ENCODE measurements around the gene ANKRD60.

ANKRD60 gene

GRCh38 chr20:58179432-58180099, 48.9 kb downstream of the ANKRD60 start:
- Histone ChIP-seq H3K4ac (ENCODE audit: low read depth in 1 of 2, low read length in 2 of 2) (no peak overlapping the region), H2BK120ac (ENCODE audit: low read depth, low read length) (no peak overlapping the region), H2BK5ac (ENCODE audit: low read depth, low read length, poor library complexity, severe bottlenecking) (no peak overlapping the region), H3K9ac (ENCODE audit: low read length) (peak overlapping the region; percentile 60), H3K36me3 (ENCODE audit: control insufficient read depth in 1 of 2, insufficient read depth in 2 of 2, low read depth in 1 of 2, low read length in 2 of 2) (no peaks in the 10 kb centered on the region), H2AFZ (ENCODE audit: low read depth, low read length) (peak overlapping the region; percentile 89), H3K18ac (ENCODE audit: low read depth in 1 of 2, low read length in 2 of 2) (no peak overlapping the region), H3K4me3 (ENCODE audit: insufficient read depth in 1 of 2, low read depth in 1 of 2, low read length in 2 of 2) (peak overlapping the region; percentile 29 to 67), H2BK12ac (ENCODE audit: low read length in 2 of 2) (no peak overlapping the region), H3K9me3 (ENCODE audit: control insufficient read depth, low read length) (peaks cover 12% of the 10 kb centered on the region), H4K91ac (ENCODE audit: low read length) (no peak overlapping the region), H3K4me2 (ENCODE audit: low read length, poor library complexity, severe bottlenecking) (peak overlapping the region; percentile 88), H3K4me1 (ENCODE audit: control insufficient read depth, insufficient read depth, low read depth, low read length) (peaks cover 5% of the 10 kb centered on the region), H2AK5ac (ENCODE audit: low read length, severe bottlenecking) (no peak overlapping the region), H3K79me1 (replicated peaks; ENCODE audit: low read length, poor library complexity, severe bottlenecking) (no peaks in the 10 kb centered on the region), H3K27ac (ENCODE audit: low read length, poor library complexity, severe bottlenecking) (no peak overlapping the region), H3K27me3 (ENCODE audit: control insufficient read depth in 1 of 2, insufficient read depth in 1 of 2, low read length in 2 of 2) (peaks cover 40 to 56% of the 10 kb centered on the region in 2 experiments), H2BK15ac (ENCODE audit: low read depth, poor library complexity, severe bottlenecking) (no peak overlapping the region), H3K14ac (ENCODE audit: low read length in 2 of 2) (peak overlapping the region in 1 of 2 experiments; percentile 83), H4K8ac (ENCODE audit: low read length) (no peak overlapping the region), H3K23ac (ENCODE audit: low read length in 2 of 2) (no peak overlapping the region)
- WGBS = 2% methylated on average over 32 of the region's 46 CpGs
- peak; percentile 20 for DNase-seq

- peaks cover 40 to 54% of the 10 kb centered on the region in 2 experiments for H3K27me3 ChIP-seq (ENCODE audit: control insufficient read depth in 1 of 2, insufficient read depth in 1 of 2, low read length in 2 of 2)
- no peak overlapping the region for H3K23ac ChIP-seq (ENCODE audit: low read length in 2 of 2)
- H2BK12ac ChIP-seq (ENCODE audit: low read length in 2 of 2) = no peak overlapping the region
- no peaks in the 10 kb centered on the region for H3K79me1 ChIP-seq (replicated peaks; ENCODE audit: low read length, poor library complexity, severe bottlenecking)
- H4K91ac ChIP-seq (ENCODE audit: low read length) = no peak overlapping the region
- H2BK120ac ChIP-seq (ENCODE audit: low read depth, low read length) = no peak overlapping the region
- no peak overlapping the region for H3K4ac ChIP-seq (ENCODE audit: low read depth in 1 of 2, low read length in 2 of 2)
- H3K18ac ChIP-seq (ENCODE audit: low read depth in 1 of 2, low read length in 2 of 2) = no peak overlapping the region
- WGBS = 60% methylated on average over 9 of the region's 9 CpGs
- peak overlapping the region; percentile 60 for H3K9ac ChIP-seq (ENCODE audit: low read length)
- H3K36me3 ChIP-seq (ENCODE audit: control insufficient read depth in 1 of 2, insufficient read depth in 2 of 2, low read depth in 1 of 2, low read length in 2 of 2) = no peaks in the 10 kb centered on the region
- DNase-seq = no peak
- no peak overlapping the region for H2BK5ac ChIP-seq (ENCODE audit: low read depth, low read length, poor library complexity, severe bottlenecking)
- H3K9me3 ChIP-seq (ENCODE audit: control insufficient read depth, low read length) = peaks cover 7% of the 10 kb centered on the region
- no peak overlapping the region for H2AFZ ChIP-seq (ENCODE audit: low read depth, low read length)
- H3K4me1 ChIP-seq (ENCODE audit: control insufficient read depth, insufficient read depth, low read depth, low read length) = peaks cover 5% of the 10 kb centered on the region
- no peak overlapping the region for H4K8ac ChIP-seq (ENCODE audit: low read length)
- no peak overlapping the region for H2AK5ac ChIP-seq (ENCODE audit: low read length, severe bottlenecking)
- H3K4me3 ChIP-seq (ENCODE audit: insufficient read depth in 1 of 2, low read depth in 1 of 2, low read length in 2 of 2) = peak overlapping the region in 1 of 2 experiments; percentile 67
- H3K4me2 ChIP-seq (ENCODE audit: low read length, poor library complexity, severe bottlenecking) = no peak overlapping the region
- H2BK15ac ChIP-seq (ENCODE audit: low read depth, poor library complexity, severe bottlenecking) = no peak overlapping the region
- no peak overlapping the region for H3K14ac ChIP-seq (ENCODE audit: low read length in 2 of 2)
- no peak overlapping the region for H3K27ac ChIP-seq (ENCODE audit: low read length, poor library complexity, severe bottlenecking)
These were observed 49.4 kb downstream of the ANKRD60 start for GRCh38 chr20:58179083-58179431.

- Histone ChIP-seq H3K4me1 (ENCODE audit: control insufficient read depth, insufficient read depth, low read depth, low read length) (peaks cover 5% of the 10 kb centered on the region), H2BK5ac (ENCODE audit: low read depth, low read length, poor library complexity, severe bottlenecking) (no peak overlapping the region), H3K79me1 (replicated peaks; ENCODE audit: low read length, poor library complexity, severe bottlenecking) (no peaks in the 10 kb centered on the region), H3K4me3 (ENCODE audit: insufficient read depth in 1 of 2, low read depth in 1 of 2, low read length in 2 of 2) (no peak overlapping the region), H2BK15ac (ENCODE audit: low read depth, poor library complexity, severe bottlenecking) (no peak overlapping the region), H3K27ac (ENCODE audit: low read length, poor library complexity, severe bottlenecking) (no peak overlapping the region), H3K4ac (ENCODE audit: low read depth in 1 of 2, low read length in 2 of 2) (no peak overlapping the region), H4K91ac (ENCODE audit: low read length) (no peak overlapping the region), H3K9me3 (ENCODE audit: control insufficient read depth, low read length) (no peaks in the 10 kb centered on the region), H4K8ac (ENCODE audit: low read length) (no peak overlapping the region), H2AK5ac (ENCODE audit: low read length, severe bottlenecking) (no peak overlapping the region), H3K9ac (ENCODE audit: low read length) (no peak overlapping the region), H3K14ac (ENCODE audit: low read length in 2 of 2) (no peak overlapping the region), H3K18ac (ENCODE audit: low read depth in 1 of 2, low read length in 2 of 2) (no peak overlapping the region), H3K27me3 (ENCODE audit: control insufficient read depth in 1 of 2, insufficient read depth in 1 of 2, low read length in 2 of 2) (peaks cover 40 to 49% of the 10 kb centered on the region in 2 experiments), H2BK12ac (ENCODE audit: low read length in 2 of 2) (no peak overlapping the region), H3K4me2 (ENCODE audit: low read length, poor library complexity, severe bottlenecking) (no peak overlapping the region), H3K23ac (ENCODE audit: low read length in 2 of 2) (no peak overlapping the region), H3K36me3 (ENCODE audit: control insufficient read depth in 1 of 2, insufficient read depth in 2 of 2, low read depth in 1 of 2, low read length in 2 of 2) (no peaks in the 10 kb centered on the region), H2BK120ac (ENCODE audit: low read depth, low read length) (no peak overlapping the region), H2AFZ (ENCODE audit: low read depth, low read length) (no peak overlapping the region)
- WGBS = 88% methylated on average over 9 of the region's 10 CpGs
- no peak for DNase-seq
These were observed 50.7 kb downstream of the ANKRD60 start for GRCh38 chr20:58177799-58178198.

- H3K4me3 ChIP-seq (ENCODE audit: insufficient read depth in 1 of 2, low read depth in 1 of 2, low read length in 2 of 2) = no peak overlapping the region
These were observed 52.6 kb downstream of the ANKRD60 start for GRCh38 chr20:58175836-58176235.

More at GRCh38 chr20:58175836-58176235, 52.6 kb downstream of the ANKRD60 start:
- Histone ChIP-seq H2AFZ (ENCODE audit: low read depth, low read length) (no peak overlapping the region), H4K8ac (ENCODE audit: low read length) (no peak overlapping the region), H3K4ac (ENCODE audit: low read depth in 1 of 2, low read length in 2 of 2) (no peak overlapping the region), H3K4me1 (ENCODE audit: control insufficient read depth, insufficient read depth, low read depth, low read length) (peaks cover 5% of the 10 kb centered on the region), H2AK5ac (ENCODE audit: low read length, severe bottlenecking) (no peak overlapping the region), H4K91ac (ENCODE audit: low read length) (no peak overlapping the region), H3K36me3 (ENCODE audit: control insufficient read depth in 1 of 2, insufficient read depth in 2 of 2, low read depth in 1 of 2, low read length in 2 of 2) (no peaks in the 10 kb centered on the region), H2BK5ac (ENCODE audit: low read depth, low read length, poor library complexity, severe bottlenecking) (no peak overlapping the region), H3K18ac (ENCODE audit: low read depth in 1 of 2, low read length in 2 of 2) (no peak overlapping the region), H3K9me3 (ENCODE audit: control insufficient read depth, low read length) (no peaks in the 10 kb centered on the region), H3K27ac (ENCODE audit: low read length, poor library complexity, severe bottlenecking) (no peak overlapping the region), H2BK12ac (ENCODE audit: low read length in 2 of 2) (no peak overlapping the region), H3K14ac (ENCODE audit: low read length in 2 of 2) (no peak overlapping the region), H3K9ac (ENCODE audit: low read length) (no peak overlapping the region), H3K23ac (ENCODE audit: low read length in 2 of 2) (no peak overlapping the region), H3K4me2 (ENCODE audit: low read length, poor library complexity, severe bottlenecking) (no peak overlapping the region), H3K27me3 (ENCODE audit: control insufficient read depth in 1 of 2, insufficient read depth in 1 of 2, low read length in 2 of 2) (peaks cover 25 to 40% of the 10 kb centered on the region in 2 experiments), H2BK120ac (ENCODE audit: low read depth, low read length) (no peak overlapping the region), H2BK15ac (ENCODE audit: low read depth, poor library complexity, severe bottlenecking) (no peak overlapping the region), H3K79me1 (replicated peaks; ENCODE audit: low read length, poor library complexity, severe bottlenecking) (no peaks in the 10 kb centered on the region)
- WGBS = 93% methylated on average over 5 of the region's 5 CpGs
- no peak for DNase-seq
